Activated naive CD4-positive, alpha-beta T cell treated with anti-CD3 and anti-CD28 coated beads, Interleukin-2, amount 50 U/mL, for 16 hours (primary cell): ENCODE results near the gene CAPSL.
"Not testable (repeated sequence)": the region's sequence is repeated elsewhere in the genome, so short reads cannot be mapped to it uniquely, and the experiment has no call there.

ENCODE experiments used
- DNase-seq: peaks from one replicate; pipeline ENCODE4 v3.0.0-alpha.2; 2020

Gene CAPSL

DNA sequence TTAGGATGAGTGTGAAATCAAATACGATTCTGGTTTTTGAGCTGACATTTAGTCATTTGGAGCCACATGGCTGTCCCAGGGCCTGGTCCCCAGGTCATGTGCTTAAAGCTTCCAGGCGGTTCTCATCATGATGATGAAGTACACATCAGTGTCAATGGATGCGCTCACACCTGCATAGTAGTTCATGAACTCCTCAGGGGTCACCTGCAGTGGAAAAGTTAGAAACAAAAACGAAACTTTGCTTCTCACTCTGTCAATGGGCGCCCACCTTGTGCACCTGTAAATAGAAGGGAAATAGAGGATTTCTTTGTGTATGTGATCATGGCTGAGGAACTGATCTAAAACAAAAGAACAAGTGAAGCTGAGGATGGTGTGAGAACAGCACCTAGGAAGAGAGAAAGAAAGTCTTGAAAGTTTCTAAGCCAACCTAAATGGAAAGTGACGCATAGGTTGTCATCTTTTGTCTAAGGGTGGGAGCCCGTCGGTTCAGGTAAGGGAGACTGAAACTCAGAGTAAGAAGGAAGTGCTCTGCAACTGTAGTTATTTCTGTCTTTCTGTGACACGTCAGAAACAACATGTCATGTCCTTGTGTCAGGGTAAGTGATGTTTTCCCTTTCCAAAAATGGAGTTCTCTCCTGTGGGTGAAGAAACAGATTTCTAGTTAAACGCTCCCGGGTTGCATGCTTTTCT lies 33.8 kb downstream of the CAPSL start:
- DNase-seq: peak; percentile 54

DNA sequence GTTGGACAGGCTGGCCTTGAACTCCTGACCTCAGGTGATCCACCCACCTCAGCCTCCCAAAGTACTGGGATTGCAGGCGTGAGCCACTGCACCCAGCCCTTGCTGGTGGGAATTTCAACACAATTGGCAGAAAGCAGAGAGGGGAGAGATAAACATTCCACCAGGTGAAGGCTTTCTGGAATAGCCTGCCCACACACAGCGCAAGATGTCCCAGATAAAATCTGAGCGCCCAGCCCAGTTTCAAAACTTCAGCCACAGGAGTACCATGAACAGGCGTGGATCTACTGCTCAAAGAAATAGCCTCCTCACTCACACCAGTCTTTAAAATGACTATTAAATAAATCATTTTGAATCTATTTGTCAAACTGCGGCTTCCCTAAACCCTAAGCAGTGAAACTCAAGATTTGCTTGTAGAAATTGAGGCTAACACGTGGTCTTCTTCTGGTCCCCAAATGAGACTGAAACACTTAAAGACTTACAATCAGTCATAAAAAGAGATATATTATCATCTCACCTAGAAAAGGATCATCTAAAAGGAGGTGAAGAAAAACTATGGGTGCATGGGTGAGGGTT lies 34.7 kb downstream of the CAPSL start:
- no peak for DNase-seq

DNA sequence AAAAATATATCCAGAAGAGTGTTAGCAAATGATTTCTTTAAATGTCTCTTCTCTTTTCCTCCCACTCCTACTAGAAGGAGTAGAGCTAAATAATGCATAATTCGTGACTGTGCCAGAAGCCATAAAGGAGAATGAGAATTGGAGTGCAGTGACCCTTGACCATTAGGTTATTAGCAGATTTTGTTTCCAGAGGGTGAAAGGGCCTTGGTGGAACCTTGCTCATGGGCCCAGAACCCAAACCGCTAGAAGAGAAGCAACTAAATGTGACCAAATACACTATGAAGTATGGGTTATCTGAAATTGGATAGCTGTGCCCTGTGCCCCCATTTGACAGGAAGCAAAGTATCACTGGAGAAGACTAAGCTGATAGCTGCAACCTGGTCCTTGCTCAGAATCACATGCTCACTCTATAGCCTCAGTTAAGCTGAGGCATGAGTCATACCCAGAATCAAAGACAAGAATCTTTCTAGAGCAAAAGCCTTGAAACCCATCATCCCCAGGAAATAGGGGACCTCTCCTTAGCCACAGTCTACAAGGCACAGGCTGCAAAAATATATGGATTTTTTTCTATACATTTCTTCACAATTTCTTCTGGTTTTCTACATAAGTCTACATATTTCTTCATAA lies 36.3 kb downstream of the CAPSL start:
- DNase-seq: no peak

DNA sequence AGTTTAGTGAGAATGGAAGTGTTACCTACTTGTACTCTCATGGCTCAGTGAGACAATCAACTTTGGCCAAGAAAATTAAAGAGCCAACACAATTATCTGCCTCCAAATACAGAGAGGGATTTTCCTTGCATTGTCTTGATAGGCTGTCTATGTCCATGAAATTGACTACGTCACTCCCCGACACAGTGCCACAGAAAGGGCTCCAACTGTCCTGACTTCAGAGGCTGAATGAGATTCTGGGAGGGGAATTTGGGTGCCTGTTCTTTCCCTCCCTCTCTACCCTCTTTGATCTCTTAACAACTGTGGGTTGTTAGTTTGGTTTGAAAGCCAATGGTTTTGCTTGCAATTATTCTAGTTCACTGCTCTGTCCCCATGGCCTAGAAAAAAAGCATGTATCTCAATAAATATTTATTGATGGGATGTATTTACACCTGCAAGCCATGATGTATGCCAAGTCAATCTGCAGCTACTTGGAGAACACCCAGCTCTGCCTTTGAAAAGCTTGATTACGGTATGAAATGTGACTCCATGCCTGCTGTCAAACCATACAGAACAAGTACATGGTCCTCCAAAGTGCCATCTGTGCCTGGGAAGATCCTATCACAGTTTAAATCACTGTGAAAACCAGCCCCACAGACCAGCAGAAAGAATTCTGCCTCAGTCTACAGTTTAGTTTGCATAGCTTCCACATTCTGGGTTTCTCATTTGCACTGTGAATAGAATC lies 37.3 kb downstream of the CAPSL start:
- DNase-seq: no peak

DNA sequence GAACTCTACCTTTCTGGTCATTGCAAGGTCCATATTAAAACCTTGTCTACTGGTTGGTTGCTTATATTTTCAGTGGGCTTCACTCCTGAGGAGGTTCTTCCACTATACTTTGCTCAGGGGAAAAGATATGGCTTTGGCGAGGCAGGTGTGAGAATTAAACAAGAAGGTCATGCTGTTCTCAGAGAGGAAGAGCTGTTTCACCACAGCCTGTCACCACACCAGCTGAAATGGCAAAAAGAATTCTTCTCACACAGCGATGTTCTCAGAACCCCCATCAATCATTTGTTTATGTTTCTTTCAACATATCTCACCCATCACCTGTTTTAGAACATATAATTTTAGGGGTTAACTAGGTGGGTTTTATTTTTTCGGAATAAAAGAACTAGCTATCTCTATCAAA lies 38.6 kb downstream of the CAPSL start:
- DNase-seq: no peak

DNA sequence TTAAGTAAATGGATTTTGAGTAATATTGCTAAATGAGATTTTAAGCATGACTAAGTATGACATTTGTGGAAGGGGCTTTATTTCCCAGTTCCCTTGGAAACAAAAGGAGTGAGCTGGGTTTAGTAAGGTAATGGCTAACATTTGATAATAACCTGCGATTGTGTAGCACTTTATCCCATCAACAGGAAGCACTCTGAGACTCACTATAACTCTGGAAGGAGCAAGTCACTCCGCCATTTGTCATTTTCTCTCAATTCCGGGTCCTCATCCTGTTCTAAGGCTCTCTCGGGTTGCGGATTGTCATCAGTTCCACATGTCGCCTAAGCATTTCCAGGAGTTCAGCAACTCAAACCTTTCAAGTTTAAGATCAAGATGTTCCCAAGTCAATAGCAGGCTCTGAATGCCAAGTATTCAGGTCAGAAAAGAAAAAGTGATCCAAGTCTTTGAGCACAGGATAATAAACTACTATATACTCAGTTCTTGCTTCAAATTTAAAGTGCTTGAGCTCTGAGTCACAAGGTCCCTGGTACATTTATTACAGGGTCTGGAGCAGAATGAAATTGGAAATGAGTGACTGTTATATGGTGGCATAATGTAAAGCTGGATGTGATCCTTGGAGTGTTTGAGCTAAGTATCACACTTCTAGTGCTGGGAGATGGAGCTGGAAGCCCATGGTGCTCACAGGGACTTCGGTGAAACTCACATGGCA lies 39.3 kb downstream of the CAPSL start:
- DNase-seq: no peak

DNA sequence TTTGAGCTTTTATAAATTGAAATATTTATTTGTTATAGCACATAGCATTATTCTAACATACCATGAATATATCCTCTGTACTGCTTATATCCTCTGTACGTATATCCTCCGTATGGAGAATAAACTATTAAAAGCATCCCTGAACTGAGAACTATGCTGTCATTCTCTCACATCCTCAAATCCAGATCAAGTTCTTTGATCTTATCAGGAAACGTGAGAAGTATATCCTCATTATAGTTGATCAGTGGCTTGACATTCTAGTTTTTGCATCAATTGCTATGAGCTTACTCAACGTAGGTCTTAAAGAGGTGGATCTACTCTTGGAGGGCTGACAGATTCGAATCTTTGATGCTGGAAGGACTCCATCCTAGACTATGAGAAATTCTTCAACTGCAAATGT lies 44.3 kb downstream of the CAPSL start:
- no peak for DNase-seq

DNA sequence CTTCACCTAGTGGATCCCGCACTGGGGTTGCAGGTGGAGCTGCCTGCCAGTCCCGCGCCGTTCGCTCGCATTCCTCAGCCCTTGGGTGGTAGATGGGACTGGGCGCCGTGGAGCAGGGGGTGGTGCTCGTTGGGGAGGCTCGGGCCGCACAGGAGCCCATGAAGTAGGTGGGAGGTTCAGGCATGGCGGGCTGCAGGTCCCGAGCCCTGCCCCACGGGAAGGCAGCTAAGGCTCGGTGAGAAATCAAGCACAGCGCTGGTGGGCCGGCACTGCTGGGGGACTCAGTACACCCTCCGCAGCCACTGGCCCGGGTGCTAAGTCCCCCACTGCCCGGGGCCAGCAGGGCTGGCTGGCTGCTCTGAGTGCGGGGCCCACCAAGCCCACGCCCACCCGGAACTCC lies 45.6 kb downstream of the CAPSL start:
- DNase-seq: not testable (repeated sequence)

DNA sequence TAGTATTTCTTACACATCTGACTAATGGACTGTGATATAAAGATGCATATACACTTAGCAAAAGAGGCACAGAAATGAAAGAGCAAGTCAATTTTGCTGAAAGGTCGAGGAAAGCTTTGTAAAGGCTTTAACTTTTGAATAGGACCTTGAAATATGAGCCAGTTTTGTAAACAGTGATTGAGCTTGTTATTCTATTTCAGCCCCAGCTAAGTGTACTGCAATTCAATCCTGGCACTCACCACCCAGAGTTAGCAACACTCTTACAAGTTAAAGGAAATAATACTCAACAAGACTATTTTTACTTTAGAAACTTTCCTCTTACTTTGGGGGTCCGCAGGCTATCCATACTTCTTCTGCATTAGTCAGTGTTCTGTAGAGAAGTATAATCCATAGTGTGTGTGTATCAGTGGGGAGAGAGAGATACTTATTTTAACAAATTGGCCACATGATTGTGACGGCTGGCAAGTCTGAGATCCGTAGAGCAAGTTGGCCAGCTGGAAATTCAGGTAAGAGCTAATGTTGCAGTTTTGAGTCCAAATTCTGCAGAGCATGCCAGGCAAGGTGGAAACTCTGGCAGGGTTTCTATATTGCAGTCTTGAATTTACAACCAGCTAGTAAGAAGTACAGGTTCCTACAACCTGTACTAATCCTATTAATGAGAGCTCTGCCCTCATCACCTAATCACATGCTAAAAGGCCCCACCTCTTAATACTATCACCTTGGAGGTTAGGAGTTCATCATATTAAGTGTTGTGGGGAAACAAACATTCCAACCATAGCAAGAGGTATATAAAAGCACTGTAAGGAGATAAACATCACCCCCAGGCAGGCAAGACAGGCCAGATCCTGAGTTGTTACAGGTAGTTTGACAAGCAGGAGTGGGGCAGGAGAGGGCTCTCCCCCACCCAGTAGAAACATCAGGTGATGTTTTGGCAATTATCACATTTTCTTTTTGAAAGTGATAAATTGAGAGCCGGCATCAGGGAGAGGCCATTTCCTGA lies 48.1 kb downstream of the CAPSL start:
- no peak for DNase-seq

DNA sequence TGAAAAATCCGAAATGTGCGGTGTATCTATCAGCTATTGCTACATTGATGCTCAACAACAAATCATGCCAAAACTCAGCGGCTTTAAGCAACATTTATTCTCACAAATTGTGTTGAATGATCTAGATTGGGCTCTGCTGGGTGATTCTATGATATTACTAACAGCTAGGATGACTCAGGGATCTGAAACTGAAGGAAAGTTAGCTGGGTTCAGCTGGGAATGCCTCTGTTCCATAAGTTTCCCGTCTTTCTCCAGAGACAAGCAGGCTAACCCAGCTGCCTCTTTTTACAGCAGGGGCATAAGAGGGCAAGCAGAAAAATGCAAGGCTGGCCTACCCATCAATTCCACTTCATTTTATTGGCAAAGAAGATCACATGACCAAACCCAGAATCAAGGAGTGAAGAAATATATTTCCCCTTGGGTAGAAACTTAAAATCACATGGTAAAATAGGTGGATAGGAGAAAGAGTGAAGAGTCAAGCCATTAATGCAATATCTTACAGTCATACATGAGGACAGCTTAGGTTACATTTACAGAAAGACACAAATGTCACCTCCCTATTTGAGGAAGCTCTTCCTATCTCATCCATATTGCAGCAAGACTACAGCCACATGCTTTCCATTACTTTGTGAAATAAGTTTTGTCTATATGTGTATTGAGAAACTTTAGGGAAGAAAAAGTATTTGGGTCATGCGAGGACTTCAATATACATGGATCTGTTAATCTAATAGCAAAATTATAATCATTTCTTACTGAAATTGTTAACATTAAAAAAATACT lies 50.9 kb downstream of the CAPSL start:
- no peak for DNase-seq

DNA sequence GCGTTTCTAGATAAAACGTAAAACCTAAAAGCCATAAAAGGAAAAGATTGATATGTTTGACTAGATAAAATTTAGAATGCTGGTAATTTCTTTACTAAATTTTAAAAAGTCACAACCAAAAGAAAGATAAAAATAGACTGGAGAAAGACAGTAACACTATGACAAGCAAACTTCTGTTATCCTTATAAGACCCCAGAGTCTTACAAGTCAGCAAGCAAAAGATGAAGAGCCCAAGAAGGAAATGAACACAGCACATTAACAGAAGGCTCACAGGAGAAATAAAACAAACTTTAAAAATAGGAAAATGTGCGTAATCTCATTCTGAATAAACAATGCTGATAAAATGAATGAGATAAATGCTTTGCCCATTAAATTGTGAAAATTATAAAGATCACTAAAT lies 52.0 kb downstream of the CAPSL start:
- no peak for DNase-seq

DNA sequence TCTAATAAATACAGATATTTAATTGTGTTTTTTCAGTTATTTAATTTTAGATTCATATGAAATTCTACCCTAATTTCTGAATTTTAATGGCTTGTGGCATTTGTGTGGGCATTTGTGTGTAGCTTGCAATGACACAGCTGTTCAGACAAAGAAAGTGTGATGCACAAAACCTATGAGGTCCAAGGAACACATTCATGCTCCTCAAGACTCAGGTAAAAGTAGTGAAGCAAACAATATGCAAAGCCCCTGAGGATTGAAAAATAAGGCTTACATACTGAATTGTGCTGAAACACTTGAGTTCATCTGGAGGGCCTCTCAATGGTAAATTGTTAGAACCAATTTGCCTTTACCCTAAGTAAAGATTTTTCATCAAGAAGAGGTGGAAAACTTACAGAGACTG lies 53.6 kb downstream of the CAPSL start:
- no peak for DNase-seq

DNA sequence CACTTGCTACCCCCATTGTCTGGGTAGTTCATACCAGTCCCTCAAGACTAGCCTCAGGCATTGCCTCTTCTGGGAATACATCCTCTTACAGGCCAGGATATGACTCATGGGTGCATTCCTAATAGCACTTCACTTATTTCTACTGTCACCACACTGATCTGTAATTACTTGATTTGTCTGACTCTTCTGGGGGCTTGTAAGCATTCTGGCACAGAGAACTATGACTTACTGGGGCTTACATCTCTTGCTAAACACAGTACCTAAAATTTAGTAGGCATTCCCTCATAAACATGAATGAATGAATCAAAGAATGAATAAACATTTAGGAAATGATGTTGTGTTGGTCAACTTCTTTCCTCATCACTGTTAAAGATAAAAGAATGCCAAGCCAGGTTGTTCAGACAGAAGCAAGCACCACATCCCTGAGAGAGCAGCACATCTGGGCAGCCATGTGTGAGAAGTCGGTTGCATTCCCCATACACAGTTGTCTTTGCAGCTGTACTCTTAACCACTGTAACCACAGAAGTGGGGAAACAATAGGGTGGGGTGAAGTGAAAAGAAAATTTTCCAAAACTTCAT lies 54.1 kb downstream of the CAPSL start:
- DNase-seq: no peak

DNA sequence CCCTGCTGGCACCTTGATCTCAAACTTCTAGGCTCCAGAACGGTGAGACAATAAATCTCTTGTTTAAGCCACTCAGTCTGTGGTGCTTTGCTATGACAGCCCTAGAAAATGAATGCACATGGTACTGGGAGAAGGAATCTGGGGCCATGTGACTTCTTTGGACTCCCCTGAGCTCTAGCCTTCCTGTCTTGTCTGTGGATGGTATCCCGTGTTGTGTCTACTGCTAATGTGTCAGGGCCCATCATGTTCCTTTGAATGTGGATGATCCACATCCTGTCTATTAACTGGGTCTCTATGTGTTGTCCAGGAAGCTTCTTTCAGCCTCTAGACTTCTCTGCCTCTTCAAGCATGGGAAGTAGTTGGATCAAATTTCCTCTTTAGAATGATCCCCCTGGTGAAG lies 56.7 kb downstream of the CAPSL start:
- DNase-seq: no peak

DNA sequence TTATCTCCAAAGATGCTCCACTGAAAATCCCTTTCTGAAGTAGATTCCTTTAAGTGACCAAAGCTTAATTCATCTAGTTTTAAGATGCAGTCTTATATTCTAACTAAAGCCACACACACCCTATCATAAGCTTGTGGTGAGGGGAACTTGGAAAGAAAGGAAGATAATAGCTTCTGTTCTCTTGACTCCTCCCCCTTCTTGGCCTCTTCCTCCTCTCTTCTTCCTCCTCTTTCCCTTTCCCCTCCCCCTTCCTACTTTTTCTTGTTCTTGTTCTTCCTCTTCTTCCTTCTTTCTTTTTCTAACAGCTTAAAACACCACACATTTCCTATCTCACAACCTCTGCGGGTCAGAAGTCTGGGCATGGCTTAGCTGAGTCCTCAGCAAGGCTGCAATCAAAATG lies 58.3 kb downstream of the CAPSL start:
- no peak for DNase-seq

DNA sequence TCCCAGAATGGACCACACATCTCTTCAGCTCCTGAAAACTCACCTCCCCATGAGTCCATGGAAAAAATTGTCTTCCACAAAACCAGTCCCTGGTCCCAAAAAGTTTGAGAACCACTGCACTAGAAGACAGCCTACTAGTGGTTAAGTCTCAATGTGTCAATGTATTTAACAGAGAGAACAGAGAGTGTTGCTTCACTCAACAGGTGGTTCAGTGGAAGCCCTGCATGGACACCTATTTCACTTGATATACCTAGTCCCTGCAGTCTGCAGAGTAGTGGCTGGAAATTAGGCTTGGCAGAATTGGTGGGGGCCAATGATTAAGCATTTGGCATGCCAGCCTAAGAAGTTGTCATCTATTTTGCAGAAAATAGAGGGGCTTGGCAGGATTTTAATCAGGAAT lies 58.8 kb downstream of the CAPSL start:
- no peak for DNase-seq

DNA sequence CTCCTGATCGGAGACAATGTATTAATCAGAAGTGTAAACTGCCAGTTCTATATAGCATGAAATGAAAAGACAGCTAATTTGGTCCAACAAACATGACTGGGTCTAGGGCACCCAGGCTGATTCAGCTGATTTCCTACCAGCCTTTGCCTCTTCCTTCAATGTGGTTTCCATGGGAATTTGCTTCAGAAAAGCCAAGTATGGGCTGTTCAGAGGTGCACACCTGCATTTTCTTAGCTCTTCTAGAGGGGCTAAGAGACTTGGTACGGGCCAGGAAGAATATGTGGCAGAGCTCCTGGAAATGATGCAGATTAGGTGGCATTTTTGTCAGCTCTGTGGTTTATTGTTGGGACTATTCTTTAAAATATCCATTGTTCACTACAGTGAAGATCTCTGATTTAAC lies 59.3 kb downstream of the CAPSL start:
- DNase-seq: no peak

DNA sequence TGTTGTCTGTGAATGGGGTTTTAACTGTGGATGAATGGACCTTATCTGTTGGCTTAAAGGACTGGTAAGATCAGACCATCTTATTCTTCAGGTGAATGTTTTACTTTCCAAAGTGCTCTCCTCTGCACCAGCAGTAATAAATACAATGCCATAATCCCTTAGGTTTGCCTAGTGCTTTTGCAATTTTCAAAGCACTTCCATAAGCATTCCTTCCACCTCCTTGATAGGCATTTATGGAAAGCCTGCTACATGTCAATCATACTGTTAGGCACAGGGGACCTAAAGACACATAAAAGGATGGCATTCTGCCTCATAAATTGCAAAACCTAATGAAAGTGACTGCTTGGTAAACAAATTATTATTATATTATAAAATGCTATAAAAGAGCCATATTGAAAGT lies 60.3 kb downstream of the CAPSL start:
- no peak for DNase-seq

DNA sequence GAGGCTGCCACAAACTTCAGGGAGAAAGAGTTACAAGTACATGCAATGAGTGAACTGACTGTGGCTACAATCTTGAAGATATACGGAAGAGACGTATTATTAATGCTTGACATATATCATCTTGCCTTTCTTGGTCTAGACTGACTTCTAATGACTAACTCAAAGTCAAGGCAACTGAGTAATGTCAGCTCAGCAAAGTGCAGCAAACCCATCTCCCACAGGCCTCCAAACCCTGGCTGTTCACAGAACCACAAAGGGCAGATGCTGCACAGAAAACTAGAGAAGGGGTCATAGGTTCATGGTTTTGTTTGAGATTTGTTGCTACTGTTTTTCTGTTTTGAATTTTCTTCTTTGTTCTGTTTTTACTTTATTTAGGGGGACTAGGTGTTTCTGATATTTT lies 60.8 kb downstream of the CAPSL start:
- DNase-seq: no peak

DNA sequence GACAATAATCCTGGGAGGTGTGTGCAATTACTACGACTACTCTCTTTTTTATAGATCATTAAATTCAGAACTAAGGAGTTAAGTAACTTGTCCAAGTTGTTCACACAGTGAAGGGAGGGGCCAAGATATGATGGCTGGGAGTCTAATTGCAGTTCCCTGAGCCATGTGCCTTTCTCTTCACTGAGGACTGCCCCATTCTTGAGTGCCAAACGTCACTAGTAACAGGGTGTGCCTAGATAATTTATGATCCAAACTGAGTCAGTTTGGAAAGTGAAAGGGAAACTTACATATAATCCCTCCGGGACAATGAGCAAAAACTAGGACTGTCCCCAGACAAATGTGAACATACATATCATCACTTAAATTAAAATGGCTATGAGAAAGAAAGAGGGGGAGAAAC lies 61.5 kb downstream of the CAPSL start:
- DNase-seq: no peak

DNA sequence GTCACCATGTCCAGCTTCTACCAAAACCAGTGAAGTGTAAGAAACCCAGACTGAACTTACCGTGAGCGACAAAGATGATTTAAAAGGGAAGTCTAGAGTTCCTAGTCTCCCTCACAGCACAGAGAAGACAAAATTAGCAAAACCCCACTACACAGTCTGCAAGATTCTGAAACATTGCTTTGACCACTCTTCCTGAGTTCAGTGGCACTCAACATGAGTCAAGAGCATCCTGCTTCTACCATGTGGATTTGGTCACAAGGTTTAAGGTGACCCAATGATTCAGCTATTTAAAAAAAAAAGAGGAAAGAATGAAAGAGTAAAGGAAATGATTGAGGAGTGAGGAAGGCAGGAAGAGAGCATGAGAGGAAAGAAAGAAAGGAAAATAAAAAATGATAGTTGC lies 62.0 kb downstream of the CAPSL start:
- no peak for DNase-seq
